ENCODE data around the gene EBLN1.

GRCh38 chr10:22170582-22170981 is 47.2 kb downstream of the EBLN1 start:
- TF ChIP-seq SUZ12 (IDR thresholded peaks at IDR 0.05) (no peak), ARNT (IDR thresholded peaks at IDR 0.05) (no peak), ZNF384 (IDR thresholded peaks at IDR 0.05) (no peak), TARDBP (IDR thresholded peaks at IDR 0.05) (no peak), FOXA1 (IDR thresholded peaks at IDR 0.05) (no peak), FOXK2 (IDR thresholded peaks at IDR 0.05) (no peak)
- TF ChIP-seq, protein P1, sequence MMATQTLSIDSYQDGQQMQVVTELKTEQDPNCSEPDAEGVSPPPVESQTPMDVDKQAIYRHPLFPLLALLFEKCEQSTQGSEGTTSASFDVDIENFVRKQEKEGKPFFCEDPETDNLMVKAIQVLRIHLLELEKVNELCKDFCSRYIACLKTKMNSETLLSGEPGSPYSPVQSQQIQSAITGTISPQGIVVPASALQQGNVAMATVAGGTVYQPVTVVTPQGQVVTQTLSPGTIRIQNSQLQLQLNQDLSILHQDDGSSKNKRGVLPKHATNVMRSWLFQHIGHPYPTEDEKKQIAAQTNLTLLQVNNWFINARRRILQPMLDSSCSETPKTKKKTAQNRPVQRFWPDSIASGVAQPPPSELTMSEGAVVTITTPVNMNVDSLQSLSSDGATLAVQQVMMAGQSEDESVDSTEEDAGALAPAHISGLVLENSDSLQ (IDR thresholded peaks at IDR 0.05): no peak
